IMR-90 (cell line): ENCODE data around the gene C7orf57.

Experiments used
- POLR2A ChIP-seq: IDR thresholded peaks from 2 replicates; pipeline ENCODE4 v1.6.1; 2012; ENCODE audit warnings: mild to moderate bottlenecking, low read depth, low read length
- TF ChIP-seq, protein P1 (sequence below): conservative IDR thresholded peaks from 2 replicates; pipeline ENCODE4 v1.5.1; 2012; ENCODE audit warnings: mild to moderate bottlenecking, low read depth, low read length, improper control_type of control experiment

DNA sequence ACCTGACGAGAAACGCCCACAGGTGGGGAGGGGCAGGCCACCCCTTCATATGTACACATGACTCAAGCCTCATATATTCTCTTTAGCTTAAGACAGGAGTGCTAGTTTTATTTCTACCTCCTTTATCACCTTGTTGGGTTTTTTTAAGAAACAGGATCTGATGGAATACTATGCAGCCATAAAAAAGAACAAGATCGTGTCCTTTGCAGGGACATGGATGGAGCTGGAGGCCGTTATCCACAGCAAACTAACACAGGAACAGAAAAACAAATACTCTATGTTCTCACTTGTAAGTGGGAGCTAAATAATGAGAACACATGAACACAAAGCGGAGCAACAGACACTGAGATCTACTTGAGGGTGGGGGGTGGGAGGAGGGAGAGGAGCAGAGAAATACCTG is 44.8 kb upstream of the C7orf57 start:
- TF ChIP-seq POLR2A = no peak
- TF ChIP-seq, protein P1, sequence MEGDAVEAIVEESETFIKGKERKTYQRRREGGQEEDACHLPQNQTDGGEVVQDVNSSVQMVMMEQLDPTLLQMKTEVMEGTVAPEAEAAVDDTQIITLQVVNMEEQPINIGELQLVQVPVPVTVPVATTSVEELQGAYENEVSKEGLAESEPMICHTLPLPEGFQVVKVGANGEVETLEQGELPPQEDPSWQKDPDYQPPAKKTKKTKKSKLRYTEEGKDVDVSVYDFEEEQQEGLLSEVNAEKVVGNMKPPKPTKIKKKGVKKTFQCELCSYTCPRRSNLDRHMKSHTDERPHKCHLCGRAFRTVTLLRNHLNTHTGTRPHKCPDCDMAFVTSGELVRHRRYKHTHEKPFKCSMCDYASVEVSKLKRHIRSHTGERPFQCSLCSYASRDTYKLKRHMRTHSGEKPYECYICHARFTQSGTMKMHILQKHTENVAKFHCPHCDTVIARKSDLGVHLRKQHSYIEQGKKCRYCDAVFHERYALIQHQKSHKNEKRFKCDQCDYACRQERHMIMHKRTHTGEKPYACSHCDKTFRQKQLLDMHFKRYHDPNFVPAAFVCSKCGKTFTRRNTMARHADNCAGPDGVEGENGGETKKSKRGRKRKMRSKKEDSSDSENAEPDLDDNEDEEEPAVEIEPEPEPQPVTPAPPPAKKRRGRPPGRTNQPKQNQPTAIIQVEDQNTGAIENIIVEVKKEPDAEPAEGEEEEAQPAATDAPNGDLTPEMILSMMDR = no peak
